GM18498 (cell line): ENCODE results near the gene NTMT2.
"Not testable (repeated sequence)": the region's sequence is repeated elsewhere in the genome, so short reads cannot be mapped to it uniquely, and the experiment has no call there.

Experiments
- ATAC-seq: cut with Tn5 transposase; IDR thresholded peaks from one replicate; pipeline ENCODE4 v1.9.1; 2021; ENCODE audit warnings: mild to moderate bottlenecking, moderate library complexity; ENCODE audit not compliant: unreplicated experiment

Gene NTMT2

DNA sequence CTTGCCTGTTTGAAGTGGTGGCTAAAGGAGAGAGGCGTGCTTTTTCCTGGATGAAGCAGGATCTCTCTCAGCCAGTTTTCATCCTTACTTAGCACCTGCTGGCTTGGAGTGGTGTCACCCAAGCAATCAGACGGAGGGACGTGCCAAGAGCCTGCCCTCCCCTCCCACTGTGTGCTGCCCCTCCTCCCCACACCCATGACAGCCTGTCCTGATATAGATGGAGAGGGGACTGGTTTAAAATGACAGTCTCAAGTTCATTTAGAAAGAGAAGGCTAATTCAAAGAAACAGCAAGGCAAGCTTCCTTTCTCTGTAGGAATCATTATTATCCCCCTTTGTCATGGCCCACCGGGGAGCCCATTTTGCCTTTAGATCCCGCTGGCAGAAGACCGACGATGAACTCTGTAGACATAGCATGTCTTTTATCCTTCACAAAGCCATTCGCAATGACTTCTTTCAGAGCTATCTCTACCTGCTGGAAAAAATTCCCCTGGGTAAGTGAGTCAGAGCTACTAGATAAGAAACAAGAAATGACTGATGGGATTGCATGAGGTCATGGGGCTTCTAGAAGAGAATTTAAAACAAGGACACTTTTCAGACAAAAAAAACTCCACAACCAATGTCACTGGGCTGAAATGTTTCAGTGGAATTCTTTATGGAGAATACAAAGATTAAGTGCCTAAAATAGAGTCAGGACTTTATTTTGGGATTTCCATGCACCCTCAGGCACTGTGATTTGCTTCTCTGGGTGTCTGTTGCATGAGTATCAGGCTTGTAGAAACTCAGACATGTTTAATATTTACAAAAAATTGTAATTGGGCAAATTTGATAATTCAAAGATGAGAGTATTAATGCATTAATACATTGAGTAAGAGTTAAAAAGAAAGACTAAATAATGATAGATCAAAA lies at the start of gene NTMT2:
Gene NTMT2, plus strand, starts transcription at position 190 of the 907 bp plus-strand sequence. Its CDS starts 149 bp downstream, at position 339.
- no peak for ATAC-seq

GRCh38 chr1:170095976-170096748 lies 49.6 kb upstream of the NTMT2 start:
- no peak for ATAC-seq

GRCh38 chr1:170096806-170097340 lies 48.9 kb upstream of the NTMT2 start:
- no peak for ATAC-seq

- no peak for ATAC-seq
Observed at GRCh38 chr1:170097449-170097948, 48.3 kb upstream of the NTMT2 start.

GRCh38 chr1:170113140-170113539 lies 32.6 kb upstream of the NTMT2 start:
- not testable (repeated sequence) for ATAC-seq

DNA sequence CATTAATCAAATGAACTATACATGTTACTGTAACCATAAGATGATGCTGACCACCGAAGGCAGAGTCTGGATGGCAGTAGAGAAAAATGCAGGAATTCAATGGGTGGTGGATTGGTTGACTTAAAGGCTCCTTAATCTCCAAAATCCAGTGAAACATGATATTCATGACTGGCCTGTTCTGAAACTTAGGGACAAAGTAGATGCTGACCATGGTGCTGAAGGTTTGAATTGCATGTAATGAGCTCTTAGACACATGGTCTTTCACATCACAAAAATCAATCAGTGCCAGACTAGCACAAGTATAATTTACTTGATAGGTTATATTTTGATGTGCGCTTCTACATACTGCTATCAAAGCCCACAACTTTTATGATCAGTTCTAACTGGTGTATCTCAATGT lies 30.9 kb upstream of the NTMT2 start:
- ATAC-seq, result no peak

DNA sequence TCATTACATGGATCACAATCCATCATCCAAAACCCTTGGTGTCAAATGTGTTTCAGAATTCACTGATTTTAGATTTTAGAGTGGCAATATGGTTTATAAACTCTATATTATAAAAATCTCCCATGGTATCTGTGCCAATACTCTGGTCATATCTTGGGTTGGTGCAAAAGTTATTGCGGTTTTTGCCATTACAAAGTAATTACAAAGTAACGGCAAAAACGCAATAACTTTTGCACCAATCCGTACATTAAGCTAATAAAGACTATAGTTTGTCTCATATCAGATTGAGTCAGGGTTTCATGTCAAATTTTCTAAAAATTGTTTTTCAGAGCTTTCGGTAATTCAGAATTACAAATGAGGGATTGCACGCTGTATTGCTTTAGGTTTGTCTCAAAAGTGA lies 23.4 kb upstream of the NTMT2 start:
- no peak for ATAC-seq

- ATAC-seq, result no peak
Observed at GRCh38 chr1:170125269-170125668, 20.5 kb upstream of the NTMT2 start.

- ATAC-seq, result peak; percentile 98
Observed at GRCh38 chr1:170126696-170127095, 19.1 kb upstream of the NTMT2 start.

DNA sequence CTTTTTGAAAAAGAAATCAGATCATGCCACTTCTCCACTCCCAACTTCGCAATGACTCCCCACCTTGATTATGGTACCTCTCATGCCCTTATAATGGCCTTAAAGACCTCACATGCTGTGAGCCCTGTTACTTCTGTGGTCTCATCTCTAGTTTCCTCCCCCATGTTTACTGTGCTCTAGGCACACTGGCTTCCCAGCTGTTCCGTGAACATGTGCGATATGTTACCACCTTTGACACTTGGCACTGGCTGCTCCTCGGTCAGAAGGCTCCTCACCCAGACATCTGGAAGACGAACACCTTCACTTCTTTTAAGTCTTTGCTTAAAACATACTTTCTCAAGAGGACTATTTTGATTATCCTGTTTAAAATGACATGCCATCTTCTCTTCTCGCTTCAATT lies 14.3 kb upstream of the NTMT2 start:
- no peak for ATAC-seq

GRCh38 chr1:170131984-170132383 lies 13.8 kb upstream of the NTMT2 start:
- no peak for ATAC-seq

DNA sequence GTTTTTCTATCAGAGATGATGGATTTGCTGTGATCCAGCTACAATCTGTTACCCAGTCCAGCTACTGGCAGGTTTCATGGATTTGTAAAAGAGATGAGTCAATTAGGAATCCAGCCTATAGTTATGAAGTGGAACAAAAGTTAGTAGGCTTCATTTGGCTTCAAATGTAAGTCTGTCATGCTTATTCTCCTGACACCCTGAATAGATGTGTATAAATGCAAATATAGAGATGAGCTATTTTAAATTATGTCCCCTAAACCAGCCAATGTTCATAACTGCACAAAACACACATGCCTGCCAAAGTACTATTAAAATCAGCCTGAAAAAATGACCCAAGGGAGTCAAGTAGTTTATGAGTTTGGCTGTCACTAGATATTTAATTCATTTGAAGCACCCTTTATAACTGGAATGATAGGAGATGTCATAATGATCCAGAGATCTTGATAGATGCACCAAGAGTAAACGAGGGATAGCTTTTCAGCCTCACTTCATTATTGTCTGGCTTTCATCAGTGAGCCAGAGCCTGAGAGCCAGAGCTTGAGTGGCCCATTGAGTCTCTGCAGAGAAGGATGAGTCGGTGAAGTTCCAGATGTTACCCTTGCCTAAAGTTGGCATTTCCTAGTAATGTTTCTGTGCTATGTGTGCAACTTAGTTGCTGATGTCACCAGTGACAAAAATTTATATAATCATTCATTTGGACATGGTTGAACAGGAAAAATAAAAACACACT lies 11.8 kb upstream of the NTMT2 start:
- no peak for ATAC-seq

GRCh38 chr1:170134521-170134920 lies 11.2 kb upstream of the NTMT2 start:
- ATAC-seq, result no peak

DNA sequence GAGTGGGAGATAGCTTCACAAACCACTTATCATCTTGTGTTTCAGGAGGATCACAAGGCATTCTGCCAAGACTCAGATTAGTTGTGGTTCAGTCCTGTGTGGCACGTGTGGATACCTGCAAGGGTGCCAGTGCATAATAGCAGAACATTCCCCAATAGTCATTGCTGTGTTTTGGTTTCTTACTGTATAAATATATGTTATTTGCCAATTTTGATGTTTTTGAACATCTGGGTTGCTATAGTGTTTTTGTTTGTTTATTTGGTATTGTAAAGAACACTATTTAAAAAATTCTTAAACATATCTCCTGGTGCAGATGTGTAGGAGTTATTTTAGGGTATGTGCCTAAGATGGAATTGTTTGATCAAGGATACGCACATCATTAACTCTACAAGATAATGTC lies 5.4 kb upstream of the NTMT2 start:
- no peak for ATAC-seq

DNA sequence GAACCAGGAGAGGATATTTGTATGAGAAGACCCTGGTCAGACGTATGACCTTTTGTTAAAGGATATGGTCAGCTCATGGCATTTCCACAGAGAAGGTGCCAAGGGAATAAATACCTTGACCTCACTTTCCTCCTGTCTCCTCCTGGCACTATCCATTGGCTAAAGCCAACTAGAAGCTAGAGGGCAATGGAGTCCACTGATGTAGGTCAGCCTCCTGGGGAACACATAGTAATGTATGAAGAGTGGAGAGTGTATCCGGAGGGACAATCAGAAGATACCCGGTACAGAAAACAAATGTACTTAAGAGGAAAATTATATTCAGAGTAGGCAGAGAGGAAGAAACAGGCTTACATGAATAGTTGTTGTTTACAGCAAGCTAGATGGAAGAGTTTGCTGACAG lies 698 bp upstream of the NTMT2 start:
- no peak for ATAC-seq

DNA sequence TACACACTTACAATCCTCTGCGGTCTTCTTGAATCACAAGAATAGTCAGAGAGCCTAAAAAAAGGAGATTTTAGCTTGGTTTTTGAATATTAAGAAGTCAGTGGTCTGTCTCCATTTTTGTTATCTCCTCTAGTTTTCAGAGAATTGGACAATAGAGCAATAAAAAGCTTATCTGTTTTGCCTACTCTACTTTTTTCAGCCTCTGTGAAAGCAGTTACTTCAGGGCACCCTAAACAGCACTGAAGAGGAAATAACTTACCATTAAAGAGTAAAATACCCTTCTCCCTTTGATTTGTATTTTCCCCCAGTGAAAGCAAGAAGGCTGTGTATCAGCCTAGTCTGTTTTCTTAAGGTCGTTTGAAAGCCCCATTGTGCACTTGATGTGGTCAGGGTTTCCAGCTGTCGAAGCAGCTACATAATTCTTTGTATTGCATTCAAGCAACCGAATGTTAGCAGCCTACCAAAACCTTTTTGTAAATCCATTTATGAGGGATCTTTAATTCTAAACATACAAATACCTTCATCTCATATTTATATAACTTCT lies 1.0 kb downstream of the NTMT2 start:
- ATAC-seq, result no peak

DNA sequence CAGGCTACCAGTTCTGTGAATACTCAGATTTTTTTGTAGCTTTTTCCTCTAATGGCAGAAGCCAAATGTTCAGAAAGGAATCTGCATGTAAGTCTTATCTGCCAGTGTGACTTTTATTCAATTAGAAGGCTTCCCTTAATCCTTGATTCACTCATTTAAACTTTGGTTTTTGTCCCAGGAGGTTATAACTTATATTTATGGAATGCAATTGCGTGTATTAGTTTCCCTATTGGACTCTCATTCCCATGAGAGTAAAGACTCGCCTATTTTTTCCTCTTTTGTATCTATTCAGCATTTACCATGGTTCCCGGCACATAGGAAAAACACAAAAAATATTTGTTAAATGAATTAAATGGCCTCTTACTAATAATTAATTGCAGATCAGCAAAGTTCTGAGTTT lies 3.5 kb downstream of the NTMT2 start:
- ATAC-seq, result no peak

DNA sequence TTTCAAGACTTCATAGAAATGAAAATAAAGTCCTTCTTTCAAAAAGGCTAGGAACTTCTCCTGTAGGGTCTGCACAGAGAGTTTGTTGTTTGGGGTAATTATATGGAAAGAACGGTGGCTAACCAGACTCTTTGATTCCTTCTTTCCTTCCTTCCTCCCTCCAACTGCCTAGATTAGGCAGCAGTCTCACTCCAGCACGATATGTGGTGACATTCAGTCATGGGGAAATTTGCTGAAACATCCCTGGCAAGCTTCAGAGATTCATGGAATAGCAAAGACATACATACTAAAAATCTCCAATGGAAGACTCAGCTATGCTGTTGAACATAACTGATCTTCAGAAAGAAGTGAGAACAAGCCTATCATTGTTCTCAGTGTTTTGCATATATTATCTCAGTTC lies 4.3 kb downstream of the NTMT2 start:
- ATAC-seq, result no peak

DNA sequence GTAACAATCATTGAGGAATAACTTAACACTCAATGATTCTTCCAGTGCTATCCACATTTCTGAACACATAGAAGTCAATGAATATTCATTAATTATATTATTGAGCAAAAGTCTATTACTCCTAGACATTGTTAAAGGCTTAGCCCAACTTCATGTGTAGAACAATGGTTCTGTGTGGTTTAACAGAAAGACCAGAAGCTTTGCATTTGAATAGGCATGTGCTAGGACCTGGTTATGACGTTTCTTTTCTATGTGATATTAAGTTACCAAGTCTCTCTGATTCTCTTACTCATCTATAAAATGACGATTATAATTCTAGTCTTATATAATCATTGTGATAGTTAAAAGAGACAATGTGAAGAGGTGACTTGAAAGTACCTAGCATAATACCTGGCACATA lies 5.2 kb downstream of the NTMT2 start:
- no peak for ATAC-seq

- no peak for ATAC-seq
Observed at GRCh38 chr1:170153417-170153816, 7.7 kb downstream of the NTMT2 start.

DNA sequence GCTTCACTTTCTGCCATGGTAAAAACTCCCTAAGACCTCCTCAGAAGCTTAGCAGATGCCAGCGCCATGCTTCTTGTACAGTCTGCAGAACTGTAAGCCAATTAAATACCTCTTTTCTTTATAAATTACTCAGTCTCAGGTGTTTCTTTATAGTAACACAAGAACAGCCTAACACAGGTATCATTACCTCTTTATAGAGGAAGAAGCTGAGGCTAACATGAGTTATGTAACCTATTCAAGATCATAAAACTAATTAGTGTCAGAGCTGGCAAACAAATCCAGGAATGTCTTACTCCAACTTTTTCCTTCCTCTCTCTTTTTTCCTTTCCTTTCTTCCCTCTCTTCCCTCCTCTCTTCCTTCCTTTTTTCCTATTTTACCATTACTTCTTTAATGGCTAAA lies 9.3 kb downstream of the NTMT2 start:
- ATAC-seq, result no peak
